Neuronal stem cell (in vitro differentiated cells): ENCODE data around the gene ZNF423.

ENCODE experiments used
- DNase-seq: peaks from one replicate; pipeline ENCODE4 v3.0.0-alpha.2; 2013; ENCODE audit warnings: low spot score
- H2AFZ ChIP-seq: one replicate; pipeline ENCODE4 v1.6.1; 2013; ENCODE audit warnings: mild to moderate bottlenecking, low read length, inconsistent platforms
- H2AK5ac ChIP-seq: 2 replicates; pipeline ENCODE4 v1.6.1; 2013; ENCODE audit warnings: low read depth, mild to moderate bottlenecking, inconsistent platforms, low read length, moderate library complexity, mixed read lengths
- H2BK120ac ChIP-seq: 2 replicates; pipeline ENCODE4 v1.6.1; 2013; ENCODE audit warnings: low read depth, mild to moderate bottlenecking, inconsistent platforms, low read length, moderate library complexity, mixed read lengths
- H2BK12ac ChIP-seq: one replicate; pipeline ENCODE4 v1.6.1; 2013; ENCODE audit warnings: low read length, inconsistent platforms
- H2BK15ac ChIP-seq: 2 replicates; pipeline ENCODE4 v1.6.1; 2013; ENCODE audit warnings: mild to moderate bottlenecking, low read length, inconsistent platforms, mixed read lengths
- H2BK5ac ChIP-seq: one replicate; pipeline ENCODE4 v1.6.1; 2013; ENCODE audit warnings: inconsistent platforms, mild to moderate bottlenecking, low read length, moderate library complexity
- H3K14ac ChIP-seq: one replicate; pipeline ENCODE4 v1.6.1; 2013; ENCODE audit warnings: low read length, inconsistent platforms
- H3K18ac ChIP-seq: 2 replicates; pipeline ENCODE4 v1.6.1; 2013; ENCODE audit warnings: low read length, inconsistent platforms
- H3K23ac ChIP-seq: 2 replicates; pipeline ENCODE4 v1.6.1; 2013; ENCODE audit warnings: low read depth, mild to moderate bottlenecking, mixed read lengths, low read length, inconsistent platforms; ENCODE audit not compliant: poor library complexity
- H3K27ac ChIP-seq: replicated peaks from 3 replicates; pipeline ENCODE4 v1.5.1; 2013; ENCODE audit warnings: low read length, inconsistent platforms
- H3K27me3 ChIP-seq, 3 experiments: 2 replicates each; pipeline ENCODE4 v1.6.1; 2013; ENCODE audit warnings: low read length in 3 of 3, mild to moderate bottlenecking in 2 of 3, inconsistent platforms in 1 of 3, low read depth in 1 of 3, mixed read lengths in 1 of 3, moderate library complexity in 1 of 3; ENCODE audit not compliant: control insufficient read depth in 3 of 3, insufficient read depth in 3 of 3
- H3K36me3 ChIP-seq, 2 donors: replicated peaks in 1 of 2; 2 replicates each; pipeline ENCODE4 v1.6.1; 2013; ENCODE audit warnings: low read length in 2 of 2; ENCODE audit not compliant: control insufficient read depth in 2 of 2, insufficient read depth in 2 of 2
- H3K4ac ChIP-seq: 2 replicates; pipeline ENCODE4 v1.6.1; 2013; ENCODE audit warnings: inconsistent platforms, mild to moderate bottlenecking, low read length, moderate library complexity
- H3K4me1 ChIP-seq, 2 donors: 1 replicate in 1 of 2; 2 replicates in 1 of 2; pipeline ENCODE4 v1.6.1; 2013; ENCODE audit warnings: low read length in 2 of 2, low read depth in 1 of 2; ENCODE audit not compliant: control insufficient read depth in 2 of 2, insufficient read depth in 1 of 2
- H3K4me2 ChIP-seq: one replicate; pipeline ENCODE4 v1.6.1; 2013; ENCODE audit warnings: mild to moderate bottlenecking, low read length, inconsistent platforms; ENCODE audit not compliant: insufficient read depth, poor library complexity, severe bottlenecking
- H3K4me3 ChIP-seq, 2 donors: 2 replicates each; pipeline ENCODE4 v1.5.1; 2013; ENCODE audit warnings: low read length in 2 of 2, mild to moderate bottlenecking in 2 of 2, inconsistent platforms in 1 of 2, moderate library complexity in 1 of 2
- H3K79me1 ChIP-seq: one replicate; pipeline ENCODE4 v1.6.1; 2013; ENCODE audit warnings: low read depth, mild to moderate bottlenecking, inconsistent platforms, low read length, moderate library complexity
- H3K9ac ChIP-seq: one replicate; pipeline ENCODE4 v1.6.1; 2013; ENCODE audit warnings: mild to moderate bottlenecking, low read depth, low read length, inconsistent platforms; ENCODE audit not compliant: poor library complexity
- H3K9me3 ChIP-seq, 2 donors: replicated peaks in 1 of 2; 2 replicates each; pipeline versions ENCODE3 to v1.6.1; 2013; ENCODE audit warnings: low read length in 2 of 2, mild to moderate bottlenecking in 2 of 2, inconsistent platforms in 1 of 2, low read depth in 1 of 2, mixed read lengths in 1 of 2, moderate library complexity in 1 of 2; ENCODE audit not compliant: control insufficient read depth in 2 of 2, insufficient read depth in 1 of 2
- H4K8ac ChIP-seq: one replicate; pipeline ENCODE4 v1.6.1; 2013; ENCODE audit warnings: low read depth, mild to moderate bottlenecking, inconsistent platforms, low read length, moderate library complexity
- H4K91ac ChIP-seq: one replicate; pipeline ENCODE4 v1.6.1; 2013; ENCODE audit warnings: low read length, low read depth, mild to moderate bottlenecking, inconsistent platforms; ENCODE audit not compliant: poor library complexity
- WGBS, 2 donors: extraction: QIAGEN DNeasy Blood & Tissue Kit; methylation state at CpG; one replicate each; pipeline ENCODE4 v1.1.7; 2013; ENCODE audit warnings: missing lambda C conversion rate in 2 of 2, mixed read lengths in 1 of 2; ENCODE audit not compliant: insufficient read length in 2 of 2, insufficient replicate concordance in 1 of 2; ENCODE audit errors: extremely low coverage in 2 of 2; 5-methylcytosine and 5-hydroxymethylcytosine counted together

The ZNF423 gene

DNA sequence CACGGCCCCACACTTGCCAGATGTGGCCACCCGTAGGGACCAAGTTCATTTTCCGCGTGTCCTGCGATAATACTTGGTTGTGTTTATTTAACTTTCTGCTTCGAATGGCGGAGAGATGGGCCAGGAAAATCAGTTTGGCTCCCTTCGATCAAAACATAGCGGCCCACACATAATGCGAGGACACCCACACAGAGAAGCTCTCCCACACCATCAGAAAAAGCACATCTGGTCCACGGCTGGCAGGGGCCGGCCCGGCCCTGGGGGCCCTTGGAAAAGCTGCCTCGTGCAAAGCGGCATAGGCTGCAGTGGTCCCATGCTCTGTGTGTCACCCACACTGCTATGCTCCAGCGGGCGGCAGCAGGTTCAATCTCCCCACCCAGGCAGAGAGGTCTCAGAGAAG is 46.9 kb downstream of the ZNF423 start:
- no CpG with 5 or more reads among the region's 17 CpGs for WGBS, 2 donors
- no peak overlapping the region for H2AFZ ChIP-seq
- H2BK15ac ChIP-seq: no peak overlapping the region
- H4K8ac ChIP-seq: no peak overlapping the region
- peak overlapping the region; percentile 77 for H3K18ac ChIP-seq
- peaks cover 15 to 20% of the 10 kb centered on the region in 2 donors for H3K4me1 ChIP-seq
- peaks cover 0 to 2% (median 0%) of the 10 kb centered on the region in 3 experiments for H3K27me3 ChIP-seq
- H3K23ac ChIP-seq: no peak overlapping the region
- H3K9ac ChIP-seq: no peak overlapping the region
- no peak for DNase-seq
- peaks cover 15% of the 10 kb centered on the region for H3K79me1 ChIP-seq
- H3K36me3 ChIP-seq: peaks cover 2 to 31% of the 10 kb centered on the region in 2 donors
- H3K14ac ChIP-seq: peak overlapping the region; percentile 58
- H2AK5ac ChIP-seq: peak overlapping the region; percentile 34
- H2BK120ac ChIP-seq: no peak overlapping the region
- no peak overlapping the region for H3K4ac ChIP-seq
- H4K91ac ChIP-seq: no peak overlapping the region
- no peaks in the 10 kb centered on the region for H3K9me3 ChIP-seq
- H2BK5ac ChIP-seq: no peak overlapping the region
- H3K4me2 ChIP-seq: no peak overlapping the region
- H3K27ac ChIP-seq: no peak overlapping the region
- H3K4me3 ChIP-seq: no peak overlapping the region
- no peak overlapping the region for H2BK12ac ChIP-seq

DNA sequence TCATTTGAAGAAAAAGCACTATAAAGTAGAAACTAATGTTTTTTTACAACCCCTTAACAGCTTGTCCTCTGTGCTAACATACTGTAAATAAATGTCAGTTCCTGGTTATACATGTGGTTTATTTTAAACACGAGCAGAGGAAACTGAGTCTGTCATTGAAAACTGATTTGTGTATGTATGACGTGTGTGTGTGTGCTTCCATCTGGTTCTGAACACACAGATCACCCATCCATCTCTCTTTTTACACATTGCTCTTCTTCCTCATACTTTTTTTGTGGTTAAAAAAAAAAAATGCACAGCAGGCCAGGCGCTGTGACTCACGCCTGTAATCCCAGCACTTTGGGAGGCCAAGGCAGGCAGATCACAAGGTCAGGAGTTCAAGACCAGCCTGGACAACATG is 49.5 kb downstream of the ZNF423 start:
- Histone ChIP-seq H3K4ac (no peak overlapping the region), H3K27ac (no peak overlapping the region), H3K27me3 (peaks cover 0 to 2% (median 0%) of the 10 kb centered on the region in 3 experiments), H3K14ac (no peak overlapping the region), H3K36me3 (peaks cover 2 to 39% of the 10 kb centered on the region in 2 donors), H2BK15ac (no peak overlapping the region), H2AK5ac (no peak overlapping the region), H3K79me1 (peaks cover 12% of the 10 kb centered on the region), H4K8ac (no peak overlapping the region), H2BK5ac (peak overlapping the region; percentile 83), H3K4me1 (peaks cover 9 to 12% of the 10 kb centered on the region in 2 donors), H2AFZ (no peak overlapping the region), H2BK120ac (no peak overlapping the region), H3K23ac (no peak overlapping the region), H3K18ac (no peak overlapping the region), H3K9me3 (no peaks in the 10 kb centered on the region), H3K9ac (no peak overlapping the region), H2BK12ac (no peak overlapping the region), H4K91ac (no peak overlapping the region), H3K4me3 (no peak overlapping the region), H3K4me2 (no peak overlapping the region)
- DNase-seq: no peak
- WGBS, 2 donors: no CpG with 5 or more reads among the region's 4 CpGs

DNA sequence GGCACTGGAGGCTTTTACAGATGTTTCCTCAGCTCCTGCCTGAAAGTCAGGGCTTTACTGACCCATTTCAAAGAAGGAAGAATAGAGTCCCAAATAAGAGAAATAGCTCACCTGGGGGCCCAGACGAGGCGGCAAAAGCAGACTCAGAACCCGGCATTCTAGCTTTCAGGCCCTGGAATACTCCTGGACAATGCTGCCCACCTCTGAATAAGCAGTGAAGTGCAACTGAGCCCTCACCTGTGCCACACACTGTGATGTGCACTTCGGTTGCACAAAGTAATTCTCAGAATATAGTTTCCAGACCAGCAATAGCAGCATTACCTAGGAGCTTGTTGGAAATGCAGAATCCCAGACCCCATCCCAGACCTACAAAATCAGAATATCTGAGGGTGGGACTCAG is 54.6 kb downstream of the ZNF423 start:
- Histone ChIP-seq H3K36me3 (peaks cover 2 to 51% of the 10 kb centered on the region in 2 donors), H4K91ac (no peak overlapping the region), H3K27ac (no peak overlapping the region), H2BK120ac (no peak overlapping the region), H3K14ac (no peak overlapping the region), H3K9me3 (no peaks in the 10 kb centered on the region), H3K4ac (no peak overlapping the region), H3K27me3 (peaks cover 0 to 2% (median 0%) of the 10 kb centered on the region in 3 experiments), H3K9ac (no peak overlapping the region), H3K4me1 (peaks cover 0 to 8% of the 10 kb centered on the region in 2 donors), H3K4me3 (no peak overlapping the region), H3K23ac (no peak overlapping the region), H3K4me2 (no peak overlapping the region), H4K8ac (no peak overlapping the region), H2BK15ac (no peak overlapping the region), H2BK5ac (no peak overlapping the region), H2AK5ac (no peak overlapping the region), H3K18ac (peak overlapping the region; percentile 54), H2BK12ac (no peak overlapping the region), H2AFZ (no peak overlapping the region), H3K79me1 (peaks cover 9% of the 10 kb centered on the region)
- no peak for DNase-seq
- no CpG with 5 or more reads among the region's 4 CpGs for WGBS, 2 donors

DNA sequence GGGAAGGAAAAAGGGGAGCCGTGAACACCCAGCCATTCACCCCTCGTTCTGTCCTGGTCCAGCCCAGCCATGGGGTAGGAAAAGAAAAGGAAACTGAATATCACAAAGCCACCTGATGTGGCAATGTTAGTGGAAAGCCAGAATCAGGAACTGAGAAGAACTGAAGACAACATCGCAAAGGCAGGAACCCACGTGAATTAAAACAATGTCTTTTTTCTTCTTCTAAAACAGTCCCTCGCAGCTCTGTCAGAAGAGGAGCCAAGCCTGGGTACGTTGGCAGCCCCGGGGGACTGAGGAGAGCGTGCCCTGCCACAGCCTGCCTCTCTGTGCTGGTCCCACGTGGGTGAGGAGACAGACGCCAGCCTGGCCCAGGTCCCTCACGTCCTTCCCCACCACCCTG is 55.0 kb downstream of the ZNF423 start:
- no CpG with 5 or more reads among the region's 11 CpGs for WGBS, 2 donors
- DNase-seq: no peak

More for the DNA sequence above, 55.0 kb downstream of the ZNF423 start:
- Histone ChIP-seq H3K4me2 (no peak overlapping the region), H3K23ac (no peak overlapping the region), H3K27me3 (peaks cover 0 to 2% (median 0%) of the 10 kb centered on the region in 3 experiments), H3K9me3 (no peaks in the 10 kb centered on the region), H2BK12ac (no peak overlapping the region), H3K4me1 (peaks cover 0 to 10% of the 10 kb centered on the region in 2 donors), H3K18ac (peak overlapping the region; percentile 54), H3K14ac (no peak overlapping the region), H2BK5ac (no peak overlapping the region), H2AFZ (no peak overlapping the region), H2BK15ac (no peak overlapping the region), H3K4me3 (no peak overlapping the region), H4K8ac (no peak overlapping the region), H2AK5ac (no peak overlapping the region), H3K79me1 (peaks cover 10% of the 10 kb centered on the region), H2BK120ac (no peak overlapping the region), H3K27ac (no peak overlapping the region), H4K91ac (no peak overlapping the region), H3K36me3 (peaks cover 2 to 50% of the 10 kb centered on the region in 2 donors), H3K9ac (no peak overlapping the region), H3K4ac (no peak overlapping the region)
